ENCODE data around the gene SRMS.

DNA sequence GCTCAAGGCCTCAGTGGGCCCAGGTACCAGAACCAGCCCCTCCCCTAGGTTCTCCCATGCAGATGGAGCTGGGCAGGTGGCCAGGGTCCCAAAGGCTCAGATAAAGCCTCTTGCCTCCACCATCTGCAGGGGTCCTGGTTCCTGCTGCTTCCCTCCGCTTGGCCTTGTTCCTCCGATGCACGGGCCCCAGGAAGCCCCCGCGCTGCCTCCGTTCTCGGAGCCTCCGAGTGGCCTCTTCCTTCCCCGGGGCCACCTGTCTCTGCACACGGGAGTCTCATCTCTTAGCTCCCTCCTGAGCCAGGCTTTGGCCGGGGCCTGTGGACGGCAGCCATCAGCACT is 8.5 kb downstream of the SRMS start:
- TF ChIP-seq, protein P1, sequence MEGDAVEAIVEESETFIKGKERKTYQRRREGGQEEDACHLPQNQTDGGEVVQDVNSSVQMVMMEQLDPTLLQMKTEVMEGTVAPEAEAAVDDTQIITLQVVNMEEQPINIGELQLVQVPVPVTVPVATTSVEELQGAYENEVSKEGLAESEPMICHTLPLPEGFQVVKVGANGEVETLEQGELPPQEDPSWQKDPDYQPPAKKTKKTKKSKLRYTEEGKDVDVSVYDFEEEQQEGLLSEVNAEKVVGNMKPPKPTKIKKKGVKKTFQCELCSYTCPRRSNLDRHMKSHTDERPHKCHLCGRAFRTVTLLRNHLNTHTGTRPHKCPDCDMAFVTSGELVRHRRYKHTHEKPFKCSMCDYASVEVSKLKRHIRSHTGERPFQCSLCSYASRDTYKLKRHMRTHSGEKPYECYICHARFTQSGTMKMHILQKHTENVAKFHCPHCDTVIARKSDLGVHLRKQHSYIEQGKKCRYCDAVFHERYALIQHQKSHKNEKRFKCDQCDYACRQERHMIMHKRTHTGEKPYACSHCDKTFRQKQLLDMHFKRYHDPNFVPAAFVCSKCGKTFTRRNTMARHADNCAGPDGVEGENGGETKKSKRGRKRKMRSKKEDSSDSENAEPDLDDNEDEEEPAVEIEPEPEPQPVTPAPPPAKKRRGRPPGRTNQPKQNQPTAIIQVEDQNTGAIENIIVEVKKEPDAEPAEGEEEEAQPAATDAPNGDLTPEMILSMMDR (IDR thresholded peaks at IDR 0.05; ENCODE audit: low read length) = no peak
- TF ChIP-seq EZH2 (optimal IDR thresholded peaks at IDR 0.05; ENCODE audit: low read depth, low read length) = no peak

Measured in MM.1S (cell line).